Ascending aorta (tissue), 2 donors: ENCODE measurements around the gene DPYSL3. TPM values are rescaled to one million over a fixed set of nuclear protein-coding genes. Genes with fewer than 3 reads are reported as not detected.

Source experiments
- DNase-seq, 2 donors: peaks; one replicate each; pipeline ENCODE4 v3.0.0-alpha.2; 2019; ENCODE audit warnings: low spot score in 2 of 2
- H3K27ac ChIP-seq, 2 donors: fragments of 200-600 bp; sonication (generic); one replicate each; pipeline ENCODE4 v1.5.1; 2016 to 2017; ENCODE audit warnings: mild to moderate bottlenecking in 1 of 2
- H3K27me3 ChIP-seq: fragments of 200-600 bp; sonication (generic); one replicate; pipeline ENCODE4 v1.5.1; 2017
- H3K36me3 ChIP-seq, 2 donors: fragments of 200-600 bp; sonication (generic); one replicate each; pipeline ENCODE4 v1.5.1; 2016
- H3K4me1 ChIP-seq, 2 donors: fragments of 200-600 bp; sonication (generic); one replicate each; pipeline ENCODE4 v1.5.1; 2016 to 2017; ENCODE audit warnings: mild to moderate bottlenecking in 1 of 2
- H3K4me3 ChIP-seq, 2 donors: fragments of 200-600 bp; sonication (generic); one replicate each; pipeline ENCODE4 v1.5.1; 2016 to 2017; ENCODE audit warnings: mild to moderate bottlenecking in 1 of 2
- H3K9me3 ChIP-seq, 2 donors: fragments of 200-600 bp; sonication (generic); one replicate each; pipeline ENCODE4 v1.5.1; 2016
- CTCF ChIP-seq, 3 experiments: fragments of 200-600 bp in 2 of 3; fragments of 450-650 bp in 1 of 3; sonication (generic) in 2 of 3; IDR thresholded peaks; one replicate each; pipeline ENCODE4 v1.5.1; 2016 to 2019; ENCODE audit warnings: antibody characterized with exemption in 3 of 3, mild to moderate bottlenecking in 1 of 3, moderate library complexity in 1 of 3
- intact Hi-C: fragments of 100-400 bp; cut with DNase I; formaldehyde crosslinking; loops from one replicate; pipeline ENCODE4 v1.15.1; 2023
- total RNA-seq: library from RNA; depleted of rRNA; stranded (reverse); fragments of >200 nt; gene quantifications from one replicate; pipeline ENCODE4 v1.1.0, GENCODE V29; 2016

Gene DPYSL3
- total RNA-seq, 1 donor from 2014 or later = 110 TPM

- no peaks in the 10 kb centered on the region for H3K9me3 ChIP-seq
- no peak overlapping the region for H3K27ac ChIP-seq
- TF ChIP-seq CTCF (IDR thresholded peaks at IDR 0.05) = no peak
- H3K27me3 ChIP-seq = no peaks in the 10 kb centered on the region
- H3K4me3 ChIP-seq = no peak overlapping the region
- intact Hi-C loops = no loop called here
- H3K4me1 ChIP-seq = no peaks in the 10 kb centered on the region
- no peaks in the 10 kb centered on the region for H3K36me3 ChIP-seq
- DNase-seq = no peak
Observed at GRCh38 chr5:147359101-147359500, 150.8 kb downstream of the DPYSL3 start.

GRCh38 chr5:147349241-147349640, 160.6 kb downstream of the DPYSL3 start:
- DNase-seq = no peak
- Histone ChIP-seq H3K27me3 (no peaks in the 10 kb centered on the region), H3K4me3 (no peak overlapping the region), H3K27ac (no peak overlapping the region), H3K9me3 (no peaks in the 10 kb centered on the region), H3K4me1 (no peaks in the 10 kb centered on the region), H3K36me3 (no peaks in the 10 kb centered on the region)
- TF ChIP-seq CTCF (IDR thresholded peaks at IDR 0.05) = no peak
- intact Hi-C loops = loop anchor here (10.0 kb wide), 1 partner anchor 74 kb away; no protein-coding TSS in a partner anchor

DNA sequence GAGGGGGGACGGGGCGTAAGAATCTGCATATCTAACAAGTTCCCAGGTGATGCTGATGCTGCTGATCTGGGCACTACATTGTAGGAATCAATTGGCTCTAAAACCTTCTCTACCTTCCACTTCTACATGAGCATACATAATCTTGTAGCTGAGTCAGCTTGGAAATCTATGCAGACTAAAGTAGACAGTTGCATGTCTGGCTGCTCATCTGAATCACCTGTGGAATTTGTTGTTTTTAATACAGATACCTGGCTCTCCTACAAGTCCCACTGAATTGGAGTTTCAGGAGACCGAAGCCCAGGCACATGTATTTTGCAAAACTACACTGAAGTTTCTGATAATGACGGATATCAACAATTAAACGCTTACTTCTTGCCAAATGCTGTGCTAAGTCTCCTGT, 161.4 kb downstream of the DPYSL3 start:
- Histone ChIP-seq H3K27ac (no peak overlapping the region), H3K9me3 (no peaks in the 10 kb centered on the region), H3K4me1 (no peaks in the 10 kb centered on the region), H3K27me3 (no peaks in the 10 kb centered on the region), H3K4me3 (no peak overlapping the region), H3K36me3 (no peaks in the 10 kb centered on the region)
- TF ChIP-seq CTCF (IDR thresholded peaks at IDR 0.05) = no peak
- intact Hi-C loops = loop anchor here (10.0 kb wide), 1 partner anchor 74 kb away; no protein-coding TSS in a partner anchor
- no peak for DNase-seq

DNA sequence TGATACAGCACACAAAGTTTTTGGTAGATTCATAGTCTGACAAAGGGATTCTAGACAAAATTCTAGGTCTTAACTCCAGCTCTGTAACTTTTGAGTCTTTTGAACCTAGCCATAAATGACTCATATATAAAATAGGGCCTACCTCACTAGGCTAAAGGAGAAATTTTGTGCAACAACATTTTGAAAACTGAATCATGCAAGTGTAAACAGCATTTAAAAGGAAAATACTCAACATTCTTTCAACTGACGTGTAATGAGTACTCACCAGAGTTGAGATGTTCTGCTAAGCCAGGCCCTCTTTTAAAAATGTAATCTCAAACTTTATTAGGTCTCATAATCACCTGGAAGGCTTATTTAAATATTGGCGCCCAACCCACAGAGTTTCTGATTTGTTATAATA, 161.8 kb downstream of the DPYSL3 start:
- DNase-seq = no peak
- no peaks in the 10 kb centered on the region for H3K9me3 ChIP-seq
- intact Hi-C loops = loop anchor here (10.0 kb wide), 1 partner anchor 73 kb away; no protein-coding TSS in a partner anchor

DNA sequence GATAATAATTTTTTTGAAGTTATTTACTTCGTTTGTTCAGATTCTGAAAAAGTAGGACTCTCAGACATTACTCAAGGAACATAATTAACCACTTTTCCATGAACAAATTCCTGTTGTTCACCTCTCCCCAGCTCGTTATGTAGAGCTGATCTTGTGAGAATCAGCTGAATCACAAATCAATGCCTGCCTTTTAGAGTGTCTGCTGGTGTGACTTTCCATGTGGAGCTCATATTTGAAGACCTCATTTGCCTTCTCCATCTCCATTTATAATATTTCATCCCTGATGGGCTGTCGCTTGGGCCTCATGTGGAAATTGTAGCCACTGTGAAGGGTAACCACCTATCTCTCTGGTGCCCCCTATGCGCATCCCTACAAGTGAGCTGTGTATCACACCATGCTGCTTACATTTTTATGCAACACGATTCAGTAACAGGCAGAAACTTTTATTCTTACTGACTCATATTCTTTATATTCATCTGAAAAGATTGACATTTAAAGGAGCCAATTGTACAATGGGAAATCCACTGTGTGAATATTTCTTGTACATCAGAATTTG, 163.8 kb downstream of the DPYSL3 start:
- Histone ChIP-seq H3K4me1 (no peaks in the 10 kb centered on the region), H3K27me3 (no peaks in the 10 kb centered on the region), H3K4me3 (no peak overlapping the region), H3K27ac (no peak overlapping the region), H3K36me3 (no peaks in the 10 kb centered on the region), H3K9me3 (no peaks in the 10 kb centered on the region)
- no peak for TF ChIP-seq CTCF (IDR thresholded peaks at IDR 0.05)
- intact Hi-C loops = loop anchor here (10.0 kb wide), 1 partner anchor 71 kb away; no protein-coding TSS in a partner anchor
- DNase-seq = no peak

More for the DNA sequence above, 161.8 kb downstream of the DPYSL3 start:
- H3K27ac ChIP-seq = no peak overlapping the region
- H3K4me1 ChIP-seq = no peaks in the 10 kb centered on the region
- TF ChIP-seq CTCF (IDR thresholded peaks at IDR 0.05) = no peak
- H3K36me3 ChIP-seq = no peaks in the 10 kb centered on the region
- H3K4me3 ChIP-seq = no peak overlapping the region
- no peaks in the 10 kb centered on the region for H3K27me3 ChIP-seq
